ENCODE measurements around the gene HNF4A.
"Not testable (repeated sequence)": the region's sequence is repeated elsewhere in the genome, so short reads cannot be mapped to it uniquely, and the experiment has no call there.

HNF4A gene

DNA sequence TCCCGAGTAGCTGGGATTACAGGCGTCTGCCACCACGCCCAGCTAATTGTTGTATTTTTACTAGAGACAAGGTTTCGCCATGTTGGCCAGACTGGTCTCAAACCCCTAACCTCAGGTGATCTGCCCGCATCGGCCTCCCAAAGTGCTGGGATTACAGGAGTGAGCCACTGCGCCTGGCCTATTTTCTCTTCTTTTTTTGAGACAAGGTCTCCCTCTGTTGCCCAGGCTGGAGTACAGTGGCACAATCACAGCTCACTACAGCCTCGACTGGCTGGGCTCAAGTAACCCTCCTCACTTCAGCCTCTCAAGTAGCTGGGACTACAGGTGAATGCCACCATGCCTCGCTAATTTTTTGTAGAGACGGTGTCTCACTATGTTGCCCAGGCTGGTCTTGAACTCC lies 9.6 kb upstream of the HNF4A start:
- DNase-seq, result not testable (repeated sequence)

DNA sequence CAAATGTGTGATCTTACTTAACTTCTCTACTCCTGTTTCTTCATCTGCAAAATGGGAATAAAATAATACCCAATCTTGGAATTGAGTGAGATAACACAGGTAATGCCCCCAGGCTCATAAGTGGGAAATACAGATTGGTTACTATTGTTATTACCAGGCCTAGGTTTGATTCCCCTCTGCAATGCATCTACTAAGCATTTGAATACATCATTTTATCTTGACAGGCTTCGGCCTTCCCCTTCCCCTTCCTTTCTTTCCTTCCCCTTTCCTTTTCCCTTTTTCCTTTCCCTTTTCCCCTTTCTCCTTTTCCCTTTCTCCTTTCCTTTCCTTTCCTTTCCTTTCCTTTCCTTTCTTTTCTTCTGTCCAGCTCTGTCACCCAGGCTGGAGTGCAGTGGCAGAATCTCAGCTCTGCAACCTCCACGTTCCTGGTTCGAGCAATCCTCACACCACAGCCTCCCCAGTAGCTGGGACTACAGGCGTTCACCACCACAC lies 7.3 kb upstream of the HNF4A start:
- DNase-seq, result no peak

DNA sequence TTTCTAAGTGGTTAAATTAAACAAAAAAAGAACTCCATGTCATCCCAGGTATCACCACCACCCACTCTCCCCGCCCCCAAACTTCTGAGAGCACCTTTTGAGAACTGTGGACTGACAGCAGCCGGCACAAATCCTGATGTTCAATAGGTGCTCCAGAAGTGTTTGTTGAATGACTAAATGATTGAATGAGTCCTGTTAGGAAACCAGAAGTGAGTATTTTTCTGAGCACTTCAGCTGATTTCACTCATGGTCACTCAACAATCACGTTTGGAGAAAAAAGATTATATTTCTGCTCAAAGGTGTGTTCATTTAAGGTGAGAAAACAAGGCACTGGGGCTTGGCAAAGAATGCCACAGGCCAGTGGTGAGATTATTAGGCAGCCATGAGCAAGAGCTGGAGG lies 6.2 kb upstream of the HNF4A start:
- DNase-seq, result no peak

DNA sequence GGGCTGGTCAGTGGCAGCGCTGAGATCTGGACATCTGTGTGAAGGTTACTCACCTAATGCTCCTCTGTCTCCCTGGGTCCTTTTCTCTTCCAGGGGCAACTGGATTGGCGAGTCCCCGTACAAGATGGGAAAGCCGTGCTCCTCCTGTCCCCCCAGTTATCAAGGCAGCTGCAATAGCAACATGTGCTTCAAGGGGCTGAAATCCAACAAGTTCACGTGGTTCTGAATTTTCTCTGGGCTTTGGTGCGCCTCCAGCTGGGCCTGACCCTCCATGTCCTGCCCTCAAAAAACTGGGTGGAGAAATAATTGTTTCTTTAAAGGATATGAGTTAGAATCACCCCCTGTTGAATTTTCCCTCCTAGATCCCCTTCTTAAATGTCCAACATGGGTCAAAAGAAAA lies 4.9 kb upstream of the HNF4A start:
- no peak for DNase-seq

DNA sequence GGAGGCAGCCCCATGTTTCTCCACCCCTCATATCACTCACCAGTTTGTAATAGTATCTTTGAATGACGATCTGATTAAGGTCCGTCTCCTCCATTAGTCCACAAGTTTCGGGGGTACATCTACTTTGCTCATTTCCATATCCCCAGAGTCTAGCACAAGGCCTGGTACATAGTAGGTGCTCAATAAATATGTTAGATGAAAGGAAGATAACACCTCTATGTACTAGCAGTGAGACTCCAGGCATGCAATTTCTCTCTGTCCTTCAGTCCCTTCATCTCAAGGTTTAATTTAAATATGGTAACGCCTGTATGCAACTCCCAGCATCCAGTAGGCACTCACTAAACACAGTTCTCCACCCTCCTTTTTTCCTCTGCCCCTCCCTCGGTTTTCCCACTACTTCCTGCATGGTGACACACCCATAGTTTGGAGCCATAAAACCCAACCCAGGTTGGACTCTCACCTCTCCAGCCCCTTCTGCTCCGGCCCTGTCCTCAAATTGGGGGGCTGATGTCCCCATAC lies 461 bp upstream of the HNF4A start:
- DNase-seq, result no peak

DNA sequence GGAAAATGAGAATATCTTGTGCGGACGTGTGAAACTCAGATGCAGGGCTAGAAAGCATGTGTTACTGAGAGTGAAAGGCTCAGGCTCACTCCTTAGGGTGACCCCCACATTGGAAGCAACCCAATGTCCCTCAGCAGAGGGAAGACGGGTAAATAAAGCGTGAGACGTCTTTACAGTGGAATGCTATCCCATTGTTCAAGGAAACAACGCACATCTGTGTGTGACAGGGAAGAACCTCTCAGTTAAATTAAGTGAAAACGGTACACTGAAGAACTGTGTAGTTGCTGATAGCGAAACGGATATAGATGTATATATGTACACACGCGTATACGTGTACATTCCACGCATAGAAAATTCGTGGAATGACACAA lies 839 bp downstream of the HNF4A start:
- DNase-seq, result no peak

DNA sequence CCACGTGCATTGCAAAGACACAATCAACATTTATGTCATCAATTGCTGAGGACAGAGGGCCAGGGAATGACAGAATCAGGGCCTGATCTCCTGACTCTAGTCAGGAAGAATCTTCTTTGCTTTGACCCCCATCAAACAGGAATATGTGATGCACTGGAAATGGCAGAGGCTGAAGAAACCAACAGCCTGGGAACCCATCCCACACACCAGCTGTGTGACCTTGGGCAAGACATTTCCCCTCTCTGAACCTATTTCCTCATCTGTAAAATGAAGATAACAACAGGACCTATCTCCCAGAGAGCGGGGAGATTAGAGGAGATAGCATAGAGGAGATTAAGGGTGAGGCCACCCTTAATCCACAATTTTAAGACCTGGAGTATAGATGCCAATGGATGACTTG lies 1.5 kb downstream of the HNF4A start:
- no peak for DNase-seq

DNA sequence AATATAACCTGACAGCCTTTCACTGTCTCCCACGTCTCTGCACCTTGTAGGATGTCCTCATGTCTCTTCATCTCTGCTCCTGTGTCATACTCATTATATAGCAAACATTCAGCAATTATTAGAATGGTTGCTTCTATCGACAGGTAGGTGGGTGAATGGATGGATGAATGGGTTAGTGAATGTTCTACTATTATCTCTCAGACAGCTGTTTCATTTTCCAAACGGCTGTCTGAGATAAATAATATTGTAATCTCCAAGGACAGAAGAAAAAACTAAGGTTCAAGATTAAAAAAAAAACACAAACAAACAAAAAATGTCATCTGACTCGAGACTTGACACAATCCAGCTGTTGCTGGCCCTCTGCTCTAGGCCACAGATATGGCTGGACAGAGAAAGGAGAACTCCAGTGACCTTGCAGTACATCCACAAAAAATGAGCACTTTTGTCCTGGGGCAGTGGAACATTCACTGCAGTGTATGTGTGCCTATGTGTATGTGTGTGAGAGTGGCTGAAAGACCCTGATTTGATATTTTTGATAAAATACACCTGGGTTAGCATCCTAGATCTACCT lies 2.1 kb downstream of the HNF4A start:
- DNase-seq, result no peak

DNA sequence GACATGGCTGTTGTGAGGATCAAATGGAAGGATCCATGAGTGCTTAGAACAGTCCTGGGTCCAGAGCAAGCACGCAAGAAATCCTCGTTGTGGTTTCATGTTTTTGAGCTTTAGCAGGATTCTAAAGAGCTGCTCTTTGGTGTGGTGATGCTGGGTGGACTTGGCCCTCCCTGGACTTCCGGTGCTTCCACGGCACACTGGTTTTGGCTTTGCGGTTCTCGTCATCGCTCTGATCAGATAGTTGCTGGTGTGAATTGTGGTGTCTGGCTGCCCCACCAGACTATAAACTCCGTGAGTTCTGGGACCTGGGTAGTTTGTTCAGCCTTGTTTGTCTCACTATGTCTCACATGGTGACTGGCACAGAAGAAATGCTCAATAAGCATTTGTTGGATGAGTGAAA lies 3.3 kb downstream of the HNF4A start:
- no peak for DNase-seq

DNA sequence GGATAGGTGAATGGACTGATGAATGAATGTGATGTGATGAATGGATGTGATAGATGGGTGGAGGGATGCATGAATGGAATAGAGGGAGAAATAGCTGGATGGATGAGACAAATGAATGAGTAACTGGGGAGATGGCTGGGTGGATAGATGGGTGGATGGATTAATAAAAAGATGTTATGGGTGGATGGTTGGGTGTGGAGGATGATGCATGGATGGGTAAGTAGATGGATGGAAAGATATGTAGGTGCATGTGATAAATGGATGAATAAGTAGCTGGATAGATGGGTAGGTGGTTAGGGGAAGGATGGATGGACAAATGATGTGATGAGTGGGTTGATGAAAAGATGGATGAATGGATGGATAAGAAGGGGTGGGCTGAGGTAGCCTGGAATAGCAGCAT lies 4.7 kb downstream of the HNF4A start:
- DNase-seq, result no peak

DNA sequence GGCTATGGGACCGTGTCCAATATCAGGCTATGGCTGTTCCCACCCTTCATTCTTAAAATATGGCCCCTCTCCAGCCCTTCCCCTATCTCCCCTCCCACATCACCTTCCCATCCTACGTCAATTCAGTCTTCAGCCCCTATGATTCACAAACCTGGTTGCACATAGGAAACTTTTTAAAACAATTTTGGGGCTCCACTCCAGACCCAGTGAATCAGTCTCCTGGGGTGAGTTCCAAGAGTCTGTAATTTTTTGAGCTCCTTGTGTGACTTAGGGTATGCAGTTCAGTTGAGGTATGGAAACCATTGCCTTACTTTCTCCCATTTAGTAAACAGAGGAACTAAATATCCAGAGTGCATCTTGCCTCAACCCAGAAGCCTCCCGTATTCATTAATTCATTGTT lies 5.5 kb downstream of the HNF4A start:
- no peak for DNase-seq

DNA sequence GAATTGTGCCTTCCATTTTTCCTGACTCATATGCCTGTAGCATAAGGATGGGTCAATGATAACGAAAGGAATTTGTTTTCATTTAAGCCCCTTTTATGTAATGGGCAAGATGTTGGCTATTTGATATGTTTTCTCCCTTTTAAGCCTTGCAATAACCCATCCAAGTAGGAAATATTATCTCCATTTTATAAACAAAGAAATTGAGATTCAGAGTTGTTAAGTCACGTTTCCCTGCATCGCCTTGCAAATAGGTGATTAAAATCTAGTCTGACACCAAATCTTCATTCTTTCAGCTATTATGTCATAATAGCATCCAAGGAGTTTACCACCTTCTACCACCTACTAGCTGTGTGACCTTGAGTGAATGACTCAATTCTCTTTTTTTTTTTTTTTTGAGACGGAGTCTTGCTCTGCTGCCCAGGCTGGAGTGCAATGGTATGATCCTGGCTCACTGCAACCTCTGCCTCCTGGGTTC lies 7.0 kb downstream of the HNF4A start:
- DNase-seq, result no peak

DNA sequence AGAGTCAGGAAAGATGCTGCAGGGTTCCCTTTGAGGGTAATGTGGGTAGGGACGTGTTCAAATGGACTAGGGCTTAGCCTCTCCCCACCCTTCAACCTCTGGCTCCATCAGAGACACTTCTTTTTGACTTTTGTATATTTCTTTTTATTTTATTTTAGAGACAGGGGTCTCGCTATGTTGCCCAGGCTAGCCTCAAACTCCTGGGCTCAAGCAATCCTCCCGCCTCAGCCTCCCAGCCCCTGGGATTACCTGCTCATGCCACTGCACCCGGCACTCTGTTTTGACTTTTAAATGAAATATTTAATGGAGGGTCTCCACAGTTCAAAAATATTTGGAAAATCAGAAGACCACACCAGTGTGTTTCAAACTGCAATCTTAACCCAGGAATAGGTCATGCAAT lies 8.6 kb downstream of the HNF4A start:
- DNase-seq, result no peak

DNA sequence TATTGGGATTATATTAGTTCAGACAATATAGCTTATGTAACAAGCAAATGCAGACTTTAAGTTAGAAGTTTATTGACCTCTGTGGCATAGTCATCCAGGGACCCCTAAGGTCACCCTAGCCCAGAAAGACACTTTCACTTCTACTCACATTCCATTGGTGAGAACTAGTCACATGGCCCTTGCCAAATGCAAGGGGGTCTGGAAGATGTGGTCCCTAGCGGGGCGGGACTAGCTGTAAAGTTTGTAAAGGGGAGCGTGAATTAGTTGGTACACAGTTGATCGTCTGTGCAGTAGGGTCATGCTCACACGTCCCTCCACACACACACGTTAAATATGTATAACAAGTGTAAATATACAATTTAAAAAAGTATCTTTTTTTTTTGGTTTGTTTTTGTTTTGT lies 9.3 kb downstream of the HNF4A start:
- DNase-seq, result no peak

DNA sequence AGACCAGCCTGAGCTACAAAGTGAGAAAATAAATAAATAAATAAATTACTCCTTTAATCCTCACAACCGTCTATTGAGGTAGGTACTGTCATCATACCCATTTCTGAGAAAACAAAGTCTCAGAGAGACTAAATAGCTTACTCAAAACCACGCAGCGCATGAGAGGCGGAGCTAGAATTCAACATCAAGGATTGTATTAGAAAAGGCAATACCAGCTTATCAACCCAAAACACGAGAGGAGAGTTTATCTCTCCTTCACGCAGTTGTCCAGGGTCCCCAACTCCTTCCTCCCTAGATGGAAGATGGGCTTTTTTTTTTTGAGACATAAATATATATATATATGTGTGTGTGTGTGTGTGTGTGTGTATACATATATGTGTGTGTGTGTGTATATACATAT lies 12.2 kb downstream of the HNF4A start:
- DNase-seq, result no peak

DNA sequence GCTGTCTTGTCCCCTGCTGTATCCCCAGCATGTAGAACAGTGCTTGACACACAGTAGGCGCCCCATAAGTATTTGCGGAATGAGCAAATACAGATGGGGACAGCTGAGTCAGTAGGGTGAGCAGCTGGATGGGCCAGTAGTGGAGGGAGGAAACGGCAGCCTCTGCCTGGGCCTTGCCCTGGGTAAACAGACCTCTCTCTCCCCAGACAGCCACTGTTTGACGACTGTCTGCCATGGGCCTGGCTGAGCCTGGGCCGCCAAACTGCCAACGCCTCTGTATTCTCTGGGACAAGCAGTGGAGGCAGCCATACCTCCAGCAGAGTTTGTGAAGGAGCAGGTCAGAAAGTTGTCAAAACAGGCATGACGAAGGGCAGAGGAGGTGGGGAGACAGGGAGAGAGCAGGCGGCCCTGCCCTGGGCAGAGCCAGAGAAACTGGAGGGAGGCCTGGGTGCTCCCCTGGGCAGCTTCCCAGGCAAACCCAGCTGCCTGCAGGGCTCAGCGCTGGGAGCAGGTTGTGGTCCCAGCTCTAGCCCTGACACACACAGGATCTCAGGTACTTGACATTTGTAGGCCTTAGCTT lies 15.2 kb downstream of the HNF4A start:
- DNase-seq, result no peak

DNA sequence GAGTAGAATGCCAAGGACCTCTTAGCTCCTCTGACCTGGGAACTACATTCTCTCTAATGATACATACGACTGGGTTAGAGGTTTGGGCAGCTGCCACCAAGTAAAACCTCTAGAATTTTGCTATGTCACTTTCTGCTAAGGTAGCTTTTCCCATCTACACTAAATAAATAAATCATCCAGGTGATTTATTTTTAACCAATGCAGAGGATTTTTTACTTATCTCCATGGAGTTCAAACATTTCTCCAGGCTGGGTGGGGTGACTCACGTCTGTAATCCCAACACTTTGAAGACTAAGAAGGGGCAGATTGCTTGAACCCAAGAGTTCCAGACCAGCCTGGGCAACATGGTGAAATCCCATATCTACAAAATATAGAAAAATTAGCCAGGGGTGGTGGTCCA lies 27.1 kb downstream of the HNF4A start:
- no peak for DNase-seq

DNA sequence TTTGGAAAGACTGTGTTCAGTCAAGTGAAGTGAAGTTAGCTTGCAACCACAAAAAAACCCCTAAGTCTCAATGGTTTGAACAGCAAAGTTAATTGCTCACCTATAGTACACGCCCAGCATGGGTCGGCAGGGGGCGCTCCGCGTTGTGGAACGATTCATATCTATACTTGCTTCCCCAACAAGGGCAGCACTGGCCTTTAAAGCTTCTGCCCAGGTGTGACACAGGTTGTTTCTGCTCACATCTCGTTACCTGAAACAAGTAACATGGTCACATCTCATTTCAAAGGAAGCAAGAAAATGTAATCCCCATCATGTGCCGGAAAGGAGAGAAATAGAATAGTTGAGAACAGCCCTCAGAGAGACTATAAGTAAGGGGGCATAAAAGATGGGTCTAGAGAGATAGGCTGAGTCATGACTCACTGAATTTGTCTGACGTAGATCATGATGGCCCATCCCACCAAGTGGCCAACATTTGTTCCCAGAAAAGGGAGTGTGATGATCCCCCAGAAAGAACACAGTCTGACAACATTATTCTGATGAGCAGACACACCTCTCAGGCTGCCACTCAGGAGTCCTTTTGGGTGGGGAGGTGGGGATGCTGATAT lies 29.0 kb downstream of the HNF4A start:
- DNase-seq, result peak; percentile 81

DNA sequence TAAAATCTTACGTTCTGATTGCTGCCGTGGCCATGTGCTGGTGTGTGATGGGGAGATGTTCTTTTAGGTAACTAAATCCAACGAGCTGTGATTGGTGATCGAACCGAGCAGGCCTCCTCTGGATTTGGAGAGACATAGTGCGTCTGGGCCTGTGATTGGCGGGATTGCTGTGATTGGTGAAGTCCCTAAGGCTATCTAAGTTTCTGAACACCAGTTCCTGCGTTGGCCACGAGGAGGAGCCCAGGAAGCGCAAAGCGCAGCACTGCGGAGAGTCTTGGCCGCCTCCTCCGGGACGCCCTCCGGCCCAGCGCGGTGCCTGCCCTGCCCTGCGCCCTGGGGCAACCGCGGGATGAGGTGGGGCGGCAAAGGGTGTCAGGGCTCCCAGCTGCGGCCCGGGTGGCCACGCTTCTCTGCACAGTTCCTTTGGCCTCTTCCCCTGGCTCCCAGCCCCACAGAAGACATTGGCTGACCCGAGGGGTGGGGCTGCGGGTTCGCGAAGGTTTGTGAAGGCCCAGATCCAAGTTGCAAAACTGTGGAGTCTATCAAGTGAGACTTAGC lies 33.0 kb downstream of the HNF4A start:
- peak; percentile 42 for DNase-seq

DNA sequence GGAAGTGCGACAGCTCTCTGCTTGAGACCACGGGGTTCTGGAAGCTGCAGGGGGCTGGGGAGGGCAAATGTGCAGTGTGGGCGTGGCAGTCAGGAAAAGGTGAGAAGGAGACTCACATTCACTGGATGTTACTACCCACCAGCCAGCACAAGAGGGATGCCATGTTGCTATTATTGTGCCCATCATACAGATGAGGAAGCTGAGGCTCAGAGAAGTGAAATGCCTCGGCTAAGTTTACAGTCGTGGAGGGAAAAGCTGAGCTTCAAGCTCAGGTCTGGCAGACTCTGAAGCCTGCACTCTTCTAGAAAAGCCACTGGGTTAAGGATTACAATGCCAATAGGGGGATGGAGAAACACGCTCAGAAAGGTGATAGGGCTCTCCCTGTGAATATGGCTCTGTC lies 34.4 kb downstream of the HNF4A start:
- no peak for DNase-seq

DNA sequence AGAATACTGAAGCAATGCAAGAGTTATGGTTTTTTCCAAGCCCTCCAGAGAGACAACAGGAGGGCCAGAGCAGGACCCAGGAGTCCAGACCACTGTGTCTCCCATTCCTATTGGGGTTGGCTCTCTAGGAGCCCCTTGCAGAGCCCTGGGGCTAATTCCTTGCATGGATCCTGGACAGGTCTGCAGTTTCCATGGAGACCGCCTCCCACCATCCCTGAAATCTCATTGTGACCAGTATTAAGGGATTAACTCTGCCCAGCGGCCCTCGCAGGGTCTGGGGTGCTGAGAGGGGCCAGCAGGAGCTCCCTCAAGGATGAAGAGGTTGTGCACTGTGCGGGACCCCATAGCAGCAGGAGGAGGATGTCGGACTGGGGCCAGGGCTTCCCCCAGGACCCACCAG lies 34.8 kb downstream of the HNF4A start:
- no peak for DNase-seq

DNA sequence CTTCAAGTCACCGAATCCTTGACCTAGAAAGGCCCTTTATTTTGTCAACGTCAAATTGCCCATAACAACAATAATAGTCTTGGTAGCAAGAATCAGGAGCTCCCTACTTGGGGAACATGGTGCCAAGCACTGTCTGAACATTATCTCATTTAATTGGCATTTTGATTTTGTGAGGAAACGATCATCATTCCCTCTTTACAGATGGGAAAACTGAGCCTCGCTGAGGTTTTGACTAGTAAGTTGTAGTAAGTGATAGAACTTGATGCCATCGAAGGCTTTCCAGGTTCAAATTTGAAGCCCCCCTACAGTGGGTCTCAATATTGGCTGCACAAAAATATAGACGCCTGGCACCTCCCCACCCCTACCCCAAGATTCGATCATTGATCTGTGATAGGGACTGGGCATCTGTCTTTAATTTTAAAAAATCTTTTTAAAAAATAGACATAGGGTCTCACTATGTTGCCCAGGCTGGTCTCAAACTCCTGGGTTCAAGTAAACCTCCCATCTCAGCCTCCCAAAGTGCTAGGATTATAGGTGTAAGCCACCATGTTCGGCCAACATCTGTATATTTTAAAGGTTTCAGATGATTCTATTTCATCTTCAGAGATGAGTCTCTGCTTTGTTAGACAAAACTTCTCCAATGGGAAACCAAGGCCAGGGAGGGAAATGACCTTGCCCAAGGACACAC lies 36.7 kb downstream of the HNF4A start:
- no peak for DNase-seq

DNA sequence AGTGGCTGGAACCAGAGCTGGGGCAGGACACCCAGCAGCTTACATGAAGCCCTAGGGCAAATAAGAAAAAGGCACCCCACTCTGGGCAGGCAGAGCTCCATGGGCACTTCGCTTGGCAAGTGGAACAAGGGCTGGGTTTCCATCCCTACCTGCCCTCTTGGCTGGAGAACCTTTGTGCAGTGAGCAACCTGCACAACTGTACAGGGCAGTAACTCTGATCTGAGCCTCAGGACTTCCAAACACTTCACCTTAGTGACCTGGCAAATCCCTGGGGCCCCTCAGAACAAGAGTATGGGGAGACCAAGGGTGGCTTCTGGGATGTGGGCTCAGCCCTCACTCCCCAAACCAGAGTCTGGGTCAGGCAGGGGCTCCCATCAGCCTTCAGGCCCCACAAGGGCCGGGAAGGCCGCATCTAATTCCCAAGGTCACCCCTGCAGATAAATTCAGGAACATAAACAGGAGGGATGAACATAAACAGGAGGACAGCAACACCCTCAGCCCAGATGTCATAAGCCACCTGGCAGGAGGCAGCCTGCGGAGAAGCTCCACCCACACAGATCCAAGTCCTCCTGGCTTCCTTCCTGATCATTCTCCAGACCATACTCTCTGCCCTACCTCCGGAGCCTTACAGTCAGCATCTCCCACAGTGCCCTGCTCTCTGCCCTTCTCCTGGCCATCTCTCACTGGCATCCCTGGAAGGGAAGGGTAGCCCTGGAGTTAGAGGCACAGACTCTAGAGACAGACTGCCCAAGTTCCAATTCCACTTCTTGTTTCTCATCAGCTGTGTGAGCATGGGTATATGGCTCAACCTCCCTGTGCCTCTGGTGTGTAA lies 37.5 kb downstream of the HNF4A start:
- DNase-seq, result no peak

All from T-helper 9 cell (primary cell).